HG02884 (cell line): Measurements from ENCODE around the gene DENND1A.

Experiments used
- ATAC-seq: cut with Tn5 transposase; IDR thresholded peaks from one replicate; pipeline ENCODE4 v1.9.1; 2021; ENCODE audit warnings: mild to moderate bottlenecking, moderate library complexity; ENCODE audit not compliant: unreplicated experiment

DENND1A gene

GRCh38 chr9:123371228-123371584 lies 558.7 kb downstream of the DENND1A start:
- ATAC-seq: no peak

GRCh38 chr9:123370526-123371227 lies 559.2 kb downstream of the DENND1A start:
- ATAC-seq: no peak

- ATAC-seq: no peak
Observed at GRCh38 chr9:123370108-123370507, 559.8 kb downstream of the DENND1A start.

DNA sequence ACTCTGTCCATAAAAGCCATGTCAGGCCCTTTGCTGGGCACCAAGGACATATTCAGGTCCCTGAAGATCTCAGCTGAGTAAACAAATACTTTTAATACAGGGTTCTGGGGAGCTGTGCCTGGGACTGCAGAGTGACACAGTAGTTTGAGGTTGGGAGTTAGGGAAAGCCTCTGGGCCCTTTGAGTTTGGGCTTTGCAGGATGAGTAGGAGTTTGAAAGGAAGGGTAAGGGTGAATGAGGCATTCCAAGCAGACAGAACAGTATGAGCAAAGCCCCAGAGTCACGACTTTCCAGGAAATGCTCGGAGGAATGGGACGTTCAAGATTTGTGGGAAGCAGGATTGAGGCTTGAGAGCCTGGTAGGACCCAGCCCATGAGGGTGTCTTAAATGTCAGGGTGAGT lies 560.6 kb downstream of the DENND1A start:
- ATAC-seq: no peak

DNA sequence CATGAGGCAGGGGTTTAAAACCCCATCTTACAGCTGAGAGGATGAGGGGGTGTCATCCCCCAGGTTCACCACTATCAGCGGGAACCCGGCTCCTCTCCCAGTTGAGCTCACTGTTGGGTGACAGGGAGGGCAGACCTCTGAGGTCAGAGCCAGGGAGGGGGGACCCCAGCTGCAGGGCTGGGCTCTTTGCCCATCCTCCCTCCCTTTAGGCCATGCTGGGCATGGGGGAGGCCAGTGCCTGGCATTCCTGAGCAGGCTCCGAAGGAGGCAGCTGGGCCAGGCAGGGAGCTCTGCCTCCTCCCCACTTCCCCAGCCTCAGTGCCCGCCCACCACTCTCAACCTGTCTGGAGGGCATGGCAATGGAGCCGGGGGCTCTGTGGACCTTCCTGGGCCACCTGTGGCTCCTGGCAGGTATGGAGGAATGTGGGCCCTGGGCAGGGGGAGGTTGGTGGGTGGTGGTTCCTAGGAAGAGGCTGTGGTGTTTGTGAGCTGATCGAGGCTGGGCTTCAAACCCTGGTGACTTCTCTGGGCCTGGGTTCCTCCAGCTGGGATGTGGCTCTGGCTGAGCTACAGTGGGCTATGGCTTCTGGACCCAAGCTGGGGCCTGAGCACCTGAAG lies 561.3 kb downstream of the DENND1A start:
- no peak for ATAC-seq

DNA sequence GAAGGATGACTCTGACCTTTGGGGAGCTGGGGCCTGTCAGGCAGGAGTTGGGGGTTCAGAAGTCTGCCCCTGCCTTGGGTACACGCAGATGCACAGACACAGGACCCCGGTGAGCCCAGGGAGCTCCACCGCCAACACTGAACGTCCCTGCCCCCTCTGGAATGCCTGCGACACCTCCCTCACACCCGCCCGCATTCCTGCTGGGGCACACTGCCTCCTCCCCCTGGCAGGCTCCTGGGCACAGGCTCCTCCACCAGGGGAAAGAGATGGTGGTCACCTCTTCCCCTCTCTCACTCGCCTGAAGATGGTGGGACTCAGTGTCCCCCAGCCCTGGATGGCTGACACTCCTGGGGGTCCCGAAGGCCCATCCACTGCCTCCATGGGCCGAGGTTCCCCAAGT lies 561.9 kb downstream of the DENND1A start:
- ATAC-seq: no peak

DNA sequence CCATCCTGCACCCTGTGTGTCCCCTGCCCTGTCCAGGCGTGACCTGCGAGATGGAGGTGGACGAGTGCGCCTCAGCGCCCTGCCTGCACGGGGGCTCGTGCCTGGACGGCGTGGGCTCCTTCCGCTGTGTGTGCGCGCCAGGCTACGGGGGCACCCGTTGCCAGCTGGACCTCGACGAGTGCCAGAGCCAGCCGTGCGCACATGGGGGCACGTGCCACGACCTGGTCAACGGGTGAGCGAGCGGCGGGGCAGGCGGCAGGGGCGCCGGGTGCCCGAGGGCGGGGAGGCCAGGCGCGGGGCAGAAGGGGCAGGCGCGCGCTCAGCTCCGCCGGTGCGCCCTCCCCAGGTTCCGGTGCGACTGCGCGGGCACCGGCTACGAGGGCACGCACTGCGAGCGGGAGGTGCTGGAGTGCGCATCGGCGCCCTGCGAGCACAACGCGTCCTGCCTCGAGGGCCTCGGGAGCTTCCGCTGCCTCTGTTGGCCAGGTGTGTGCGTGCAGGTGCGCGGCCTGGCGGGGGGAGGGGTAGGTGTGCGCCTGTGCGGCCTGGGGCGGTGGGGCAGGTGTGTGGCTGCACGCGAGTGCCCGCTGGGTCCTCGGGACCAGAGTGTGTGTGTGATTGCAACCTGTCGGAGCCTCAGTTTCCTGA lies 563.9 kb downstream of the DENND1A start:
- ATAC-seq: no peak

DNA sequence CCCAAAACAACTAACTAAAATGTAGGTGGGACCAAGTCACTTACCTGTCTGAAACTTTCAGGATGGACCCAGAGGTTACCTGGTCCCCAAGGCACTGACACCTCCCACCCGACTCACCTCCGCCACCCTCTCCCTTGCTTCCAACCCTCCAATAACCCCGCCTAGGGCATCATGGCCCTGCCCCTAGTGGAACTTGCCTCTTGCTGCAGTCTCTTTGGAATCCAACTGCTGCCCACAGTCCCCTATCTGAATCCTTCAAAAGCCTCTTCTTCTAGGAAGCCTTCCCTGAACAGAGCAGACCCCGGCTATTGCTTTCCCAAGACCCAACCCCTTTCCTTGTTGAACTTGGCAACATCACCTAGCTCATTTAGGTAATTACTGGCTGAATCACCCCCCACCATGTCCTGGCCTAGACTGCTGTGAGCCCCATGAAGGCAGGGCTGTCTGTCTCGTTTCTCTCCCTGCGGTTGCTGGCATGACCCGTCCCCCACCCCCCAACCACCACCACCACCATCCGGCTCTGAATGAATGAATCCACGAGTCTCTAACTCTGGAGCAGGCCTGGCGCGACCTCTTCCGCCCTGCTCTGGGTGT lies 564.5 kb downstream of the DENND1A start:
- ATAC-seq: no peak

- ATAC-seq: no peak
Observed at GRCh38 chr9:123364241-123364824, 565.6 kb downstream of the DENND1A start.

GRCh38 chr9:123362856-123363255 lies 567.1 kb downstream of the DENND1A start:
- ATAC-seq: no peak

DNA sequence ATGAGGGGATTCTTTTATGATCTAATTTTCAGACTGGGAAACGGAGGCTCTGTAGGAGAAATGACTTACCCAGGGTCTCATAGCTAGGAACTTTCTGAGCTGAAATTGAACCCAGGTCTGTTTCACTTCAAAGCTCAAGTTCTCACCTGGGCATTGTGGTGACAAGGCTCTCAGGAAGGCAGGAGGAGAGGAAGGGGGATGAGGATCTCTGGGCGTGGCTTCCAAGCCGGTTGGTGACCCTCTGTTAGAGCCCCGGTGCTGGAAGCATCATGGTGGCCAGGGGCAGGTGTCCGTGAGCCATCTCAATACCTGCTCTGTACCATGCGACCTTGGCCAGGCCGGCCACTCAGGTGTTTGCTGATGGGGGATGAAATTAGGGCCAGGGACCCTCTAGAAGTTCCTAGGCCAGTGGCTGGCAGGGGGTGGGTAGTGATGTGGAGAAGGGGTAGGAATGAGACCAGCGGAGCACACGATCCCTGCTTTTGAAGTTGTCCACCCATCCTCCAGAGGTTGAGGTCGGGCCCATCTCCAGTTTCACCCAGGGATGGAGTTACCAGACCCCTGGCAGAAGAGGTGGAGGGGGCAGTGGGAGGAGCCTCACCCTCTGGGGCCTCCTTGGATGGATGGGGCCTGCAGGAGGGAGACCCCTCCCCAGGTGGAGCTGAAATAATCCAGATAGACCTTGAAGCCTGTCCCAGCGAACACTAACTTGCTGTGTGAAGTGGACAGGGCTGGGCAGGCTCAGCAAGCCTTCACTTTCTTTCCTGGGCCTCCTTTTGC lies 568.0 kb downstream of the DENND1A start:
- no peak for ATAC-seq

DNA sequence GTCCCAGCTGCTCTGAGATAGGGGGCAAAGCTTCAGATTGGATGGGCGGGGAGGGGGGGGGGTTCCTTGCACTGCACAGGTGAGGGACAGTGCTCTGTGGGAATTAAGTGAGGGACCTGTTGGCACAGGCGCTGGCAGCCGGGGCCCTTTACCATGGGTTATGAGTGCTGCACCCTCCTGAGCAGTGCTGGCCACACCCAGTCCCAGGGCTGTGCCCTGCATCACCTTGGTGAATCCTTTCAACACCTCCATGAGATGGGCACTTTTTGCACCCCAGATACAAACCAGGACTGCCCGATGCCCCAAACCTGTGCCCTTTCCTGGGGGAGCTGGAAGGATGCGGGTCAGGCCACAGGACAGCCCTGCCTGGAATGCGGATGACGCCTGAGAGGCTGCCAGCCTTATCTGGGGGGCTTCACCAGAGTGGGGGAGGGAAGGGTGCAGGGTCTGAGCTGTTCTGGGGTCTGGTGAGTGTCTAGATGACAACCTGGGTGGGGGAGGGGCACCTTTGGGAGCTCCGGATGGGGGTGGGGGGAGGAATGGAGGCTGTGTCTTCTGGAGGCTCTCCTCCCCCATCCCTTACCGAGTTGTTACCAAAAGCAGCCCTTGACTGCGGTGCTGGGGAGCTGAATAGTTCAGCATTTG lies 568.7 kb downstream of the DENND1A start:
- ATAC-seq: no peak

DNA sequence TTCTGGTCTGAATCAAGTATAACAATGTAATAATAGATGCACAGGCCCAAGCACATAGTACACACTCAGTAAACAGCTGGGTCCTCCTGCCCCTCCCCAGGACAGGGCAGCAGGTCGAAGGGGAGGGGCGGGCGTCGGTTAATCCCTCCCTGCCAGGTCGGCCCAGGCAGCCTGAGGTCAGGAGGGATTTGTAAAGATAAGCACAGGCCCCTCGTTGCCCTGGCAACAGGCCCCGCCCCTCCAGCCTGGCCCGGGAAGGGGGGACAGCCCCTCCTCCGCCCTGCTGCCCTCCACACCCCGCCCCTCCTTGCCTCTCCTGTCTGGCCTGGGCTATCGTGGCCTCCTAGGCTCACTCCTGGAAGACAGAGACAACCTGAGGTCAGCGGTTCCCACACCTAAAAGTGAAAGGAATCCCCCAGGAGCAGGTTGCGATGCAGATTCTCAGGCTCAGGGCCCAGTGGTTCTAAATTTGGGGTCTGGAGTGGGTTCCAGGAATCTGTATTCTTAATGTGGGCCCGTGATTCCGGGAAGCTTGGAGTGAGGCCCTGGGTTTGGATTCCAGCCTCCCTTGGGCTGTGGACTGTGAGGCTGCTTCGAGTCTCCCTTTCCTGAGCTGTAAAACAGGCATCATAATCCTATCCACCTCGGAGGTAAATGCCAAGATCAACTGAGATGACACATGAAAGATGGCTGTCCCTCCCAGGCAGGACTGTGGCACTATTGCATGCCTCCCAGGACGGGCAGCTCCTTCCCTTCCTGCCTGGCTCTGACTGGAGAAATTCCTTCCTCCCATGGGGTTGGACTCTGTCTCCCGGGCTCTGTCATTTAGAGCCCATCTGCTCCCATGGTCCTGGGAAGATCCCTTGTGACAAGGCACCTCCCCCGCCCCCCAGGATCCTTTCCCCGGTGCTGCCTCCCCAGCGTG lies 569.5 kb downstream of the DENND1A start:
- ATAC-seq: no peak

DNA sequence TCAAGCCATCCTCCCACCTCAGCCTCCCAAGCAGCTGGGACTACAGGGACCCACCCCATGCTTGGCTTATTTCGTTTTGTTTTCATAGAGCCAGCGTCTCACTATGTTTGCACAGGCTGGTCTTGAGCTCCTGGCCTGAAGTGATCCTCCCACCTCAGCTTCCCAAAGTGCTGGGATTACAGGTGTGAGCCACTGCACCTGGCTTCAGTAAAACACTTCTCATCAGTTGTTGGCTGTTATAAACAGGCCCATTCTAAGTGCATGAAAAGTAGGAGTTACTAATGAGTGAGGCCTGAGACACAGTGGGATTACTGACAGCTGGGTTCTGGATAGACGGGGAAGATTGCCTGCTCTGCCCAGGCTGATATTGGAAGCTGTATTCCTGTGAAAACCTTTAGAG lies 570.4 kb downstream of the DENND1A start:
- ATAC-seq: no peak

GRCh38 chr9:123359106-123359505 lies 570.8 kb downstream of the DENND1A start:
- ATAC-seq: no peak

DNA sequence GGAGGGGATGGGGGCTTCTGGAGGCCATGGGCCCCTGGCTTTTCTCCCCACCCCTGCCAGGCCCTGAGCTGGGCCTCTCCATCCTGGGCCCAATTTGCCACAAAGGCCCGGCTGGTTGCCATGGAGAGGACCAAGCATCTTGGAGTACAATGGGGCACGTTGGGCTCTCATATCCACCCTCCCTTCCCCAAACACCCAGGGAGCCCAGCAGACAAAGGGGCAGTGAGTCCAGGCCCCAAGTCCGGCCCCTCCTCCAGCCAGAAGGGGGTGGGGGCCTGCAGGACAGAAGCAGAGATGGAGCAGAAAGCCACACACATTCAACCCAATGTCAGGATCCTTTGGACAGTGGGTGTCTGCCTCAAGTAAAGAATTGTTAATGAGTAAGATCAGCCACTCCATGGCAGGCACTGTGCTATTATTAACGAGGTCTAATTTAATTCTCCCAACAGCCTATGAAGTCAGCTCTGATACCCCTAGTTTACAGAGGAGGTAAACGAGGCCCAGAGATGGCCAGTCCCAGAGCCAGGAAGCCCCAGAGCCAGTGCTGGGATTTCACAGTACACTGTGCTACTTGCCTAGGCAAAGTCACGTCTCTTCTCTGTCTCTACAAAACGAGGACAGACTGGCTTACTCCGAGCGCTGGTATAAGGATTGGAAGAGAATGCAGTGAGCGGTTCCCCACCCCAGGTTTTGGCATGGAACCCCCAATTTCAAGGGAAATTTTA lies 571.6 kb downstream of the DENND1A start:
- ATAC-seq: no peak

GRCh38 chr9:123357743-123358059 lies 572.2 kb downstream of the DENND1A start:
- no peak for ATAC-seq

DNA sequence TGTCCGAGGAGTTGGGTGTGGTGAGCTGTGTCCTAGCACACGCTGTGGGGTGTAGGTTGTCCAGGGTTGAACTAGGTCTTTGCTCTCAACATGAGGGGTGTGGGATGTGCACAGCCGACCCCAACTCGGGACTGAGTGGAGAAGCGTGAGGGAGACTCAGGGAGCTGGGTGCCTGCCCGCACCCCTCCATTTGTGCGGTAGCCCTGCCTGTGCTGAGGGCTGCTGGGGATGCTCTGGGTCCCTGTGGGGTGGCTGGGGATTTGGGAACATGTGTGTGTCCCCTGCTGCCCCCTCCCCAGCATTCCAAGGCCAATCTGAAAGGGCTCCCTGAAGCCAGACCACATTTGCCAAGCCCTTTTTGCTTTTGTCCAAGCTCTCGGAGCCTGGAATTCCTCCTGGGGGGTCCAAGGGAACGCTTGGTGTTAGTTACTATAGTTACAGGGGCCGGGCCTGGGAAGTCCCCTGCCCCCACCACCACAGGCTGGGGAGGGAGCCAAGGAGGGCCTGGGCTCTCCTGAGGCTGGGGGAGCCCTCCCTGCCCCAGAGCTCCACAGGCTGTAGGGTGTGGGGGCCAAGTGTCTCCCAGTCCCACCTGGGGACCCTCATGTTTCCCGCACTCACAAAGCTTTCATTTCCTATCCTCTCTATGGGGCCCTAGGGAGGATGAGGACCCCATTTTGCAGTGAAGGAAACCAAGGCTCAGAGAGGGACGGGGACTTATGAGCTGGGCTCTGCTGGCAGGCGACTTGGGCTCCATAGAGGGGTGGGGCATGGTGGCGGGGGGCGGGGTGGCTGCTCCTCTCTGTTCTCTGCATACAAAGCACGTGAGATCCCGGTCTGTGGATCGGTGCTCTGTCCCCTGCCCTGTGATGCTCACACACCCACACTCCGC lies 572.8 kb downstream of the DENND1A start:
- no peak for ATAC-seq
